Panc1 (cell line): ENCODE measurements around the gene RAP1GDS1. TPM values are rescaled to one million over a fixed set of nuclear protein-coding genes. Genes with fewer than 3 reads are reported as not detected.

Experiments used
- ATAC-seq: fragments of 200-7000 bp; cut with Tn5 transposase; 2 replicates; pipeline ENCODE4 v1.9.1; 2020; ENCODE audit warnings: mild to moderate bottlenecking, moderate library complexity
- Bru-seq: library from RNA; stranded (reverse); fragments of 400-500 nt; gene quantifications from one replicate; lab custom pipeline; 2021; lab: Mats Ljungman, UMichigan
- BruChase-seq, 2 experiments: library from RNA; stranded (reverse); fragments of 400-500 nt; gene quantifications; one replicate each; lab custom pipeline; 2021; lab: Mats Ljungman, UMichigan
- BruUV-seq: library from RNA; stranded (reverse); fragments of 400-500 nt; replicated peaks from 2 replicates; lab custom pipeline; 2021; lab: Mats Ljungman, UMichigan
- CTCF ChIA-PET: fragments of 300-600 bp; sonication (Branson Sonifier 250); formaldehyde crosslinking; loops from one replicate; lab custom pipeline; 2022; ENCODE audit warnings: antibody characterized with exemption; lab: Charles Lee
- POLR2A ChIA-PET: fragments of 300-600 bp; sonication (Branson Sonifier 250); formaldehyde crosslinking; loops from one replicate; lab custom pipeline; 2022; ENCODE audit warnings: antibody characterized with exemption; lab: Charles Lee
- DNase-seq: peaks from one replicate; pipeline ENCODE4 v3.0.0-alpha.2; 2010; ENCODE audit warnings: low read depth, low spot score
- H3K27ac ChIP-seq: 2 replicates; pipeline ENCODE4 v1.5.1; 2011; ENCODE audit warnings: mild to moderate bottlenecking, low read length, inconsistent platforms
- H3K27me3 ChIP-seq: fragments of 200-500 bp; sonication (Bioruptor generic); 2 replicates; pipeline ENCODE4 v1.6.0; 2014; ENCODE audit warnings: low read length, inconsistent platforms; ENCODE audit not compliant: control insufficient read depth, insufficient read depth
- H3K36me3 ChIP-seq: fragments of 200-500 bp; sonication (Bioruptor generic); 2 replicates; pipeline ENCODE4 v1.5.1; 2014; ENCODE audit warnings: inconsistent platforms, mild to moderate bottlenecking, low read length, moderate library complexity; ENCODE audit not compliant: control insufficient read depth, insufficient read depth
- H3K4me1 ChIP-seq: 2 replicates; pipeline ENCODE4 v1.5.1; 2011; ENCODE audit warnings: inconsistent platforms, mild to moderate bottlenecking, low read length, moderate library complexity; ENCODE audit not compliant: control insufficient read depth, insufficient read depth
- H3K4me3 ChIP-seq, 2 experiments: 2 replicates each; pipeline ENCODE4 v1.5.1; 2011 to 2012; ENCODE audit warnings: low read depth in 2 of 2, low read length in 2 of 2, mild to moderate bottlenecking in 2 of 2, inconsistent platforms in 1 of 2, moderate library complexity in 1 of 2
- H3K9me3 ChIP-seq: fragments of 200-500 bp; sonication (Bioruptor generic); 2 replicates; pipeline ENCODE4 v1.5.1; 2014; ENCODE audit warnings: low read depth, mild to moderate bottlenecking, inconsistent platforms, low read length, moderate library complexity; ENCODE audit not compliant: control insufficient read depth, insufficient read depth
- CTCF ChIP-seq: fragments of 450-650 bp; IDR thresholded peaks from 2 replicates; pipeline ENCODE4 v1.5.1; 2017; ENCODE audit warnings: mild to moderate bottlenecking
- POLR2AphosphoS5 ChIP-seq: IDR thresholded peaks from 2 replicates; pipeline ENCODE4 v1.6.1; 2012; ENCODE audit warnings: mild to moderate bottlenecking, low read depth, low read length, moderate library complexity
- REST ChIP-seq, 2 experiments: IDR thresholded peaks; 2 replicates each; pipeline ENCODE4 v1.6.1; 2011 to 2012; ENCODE audit warnings: low read depth in 2 of 2, control low read depth in 1 of 2, low read length in 1 of 2, mild to moderate bottlenecking in 1 of 2, moderate library complexity in 1 of 2; ENCODE audit not compliant: insufficient read depth in 1 of 2
- SIN3A ChIP-seq: IDR thresholded peaks from 2 replicates; pipeline ENCODE4 v1.6.1; 2012; ENCODE audit warnings: low read depth, mild to moderate bottlenecking, low read length, moderate library complexity, borderline replicate concordance; ENCODE audit not compliant: insufficient read depth
- TCF7L2 ChIP-seq: IDR thresholded peaks from 2 replicates; pipeline ENCODE4 v1.6.1; 2011; ENCODE audit warnings: mild to moderate bottlenecking, low read depth, low read length, inconsistent platforms
- in situ Hi-C: cut with HindIII; loops from 2 replicates; pipeline ENCODE4 v1.10.0; 2016; ENCODE audit warnings: low sequenced_read_pairs, low pct_unique_long_range_greater_than_20kb
- intact Hi-C: fragments of 100-400 bp; cut with micrococcal nuclease; formaldehyde crosslinking; loops from one replicate; pipeline ENCODE4 v1.10.0; 2022; ENCODE audit not compliant: unreplicated experiment
- long read RNA-seq: library from polyadenylated mRNA; unstranded; transcript quantifications from one replicate; pipeline ENCODE4 v2.0.0, GENCODE V29; 2021; ENCODE audit not compliant: unreplicated experiment
- polyA plus RNA-seq: library from polyadenylated mRNA; unstranded; fragments of >200 nt; gene quantifications from one replicate; pipeline ENCODE4 v1.2.1, GENCODE V29; 2012; ENCODE audit warnings: missing spikeins; ENCODE audit not compliant: insufficient read length
- total RNA-seq: library from RNA; stranded (reverse); gene quantifications from one replicate; pipeline ENCODE4 v1.2.1, GENCODE V29; 2021; ENCODE audit not compliant: unreplicated experiment

The RAP1GDS1 gene
- 39.7 TPM for total RNA-seq
- 25.1 TPM for polyA plus RNA-seq
- Bru-seq, nascent RNA, result percentile 78 among the genes with signal in this experiment
- BruChase-seq, experiment 1, labeled RNA remaining after a 2-hour chase, result percentile 66 among the genes with signal in this experiment
- BruChase-seq, experiment 2, labeled RNA remaining after a 6-hour chase, result percentile 65 among the genes with signal in this experiment
- long read RNA-seq, transcript RAP1GDS1-202 (15 exons, 2,092 nt), result minor isoform, 23 of 91 reads
- long read RNA-seq, transcript RAP1GDS1-203 (14 exons, 2,085 nt), result minor isoform, 5 of 91 reads
- long read RNA-seq, transcript RAP1GDS1-205 (15 exons, 3,681 nt), result major isoform, 28 of 91 reads
- long read RNA-seq, partial matches to known transcripts, result 3 of 91 reads
- long read RNA-seq, other reads (novel, unspliced or antisense), result 19 of 91 reads

- intact Hi-C loops (no loop called here), in situ Hi-C loops (no loop called here)
- H3K36me3 ChIP-seq, result no peaks in the 10 kb centered on the region
- H3K9me3 ChIP-seq, result no peaks in the 10 kb centered on the region
- H3K27ac ChIP-seq, result peak within 1 kb of the TSS; percentile 89
- peak within 1 kb of the TSS; percentile 74 to 93 for H3K4me3 ChIP-seq
- POLR2A ChIA-PET, result interaction anchor here (1.7 kb wide), 1 partner anchor 10 kb away, joined by 6 read pairs; no protein-coding TSS in a partner anchor
- no peaks in the 10 kb centered on the region for H3K27me3 ChIP-seq
- DNase-seq (peak; percentile 61), ATAC-seq (peak; percentile 96)
- peaks cover 8% of the 10 kb centered on the region; the same call in 1 of the 2 replicates for H3K4me1 ChIP-seq
- TF ChIP-seq REST (IDR thresholded peaks at IDR 0.05; ENCODE audit: insufficient read depth in 1 of 2, low read depth in 2 of 2, low read length in 1 of 2) (no peak), TCF7L2 (peak; percentile 12; the same call in 1 of the 2 replicates), SIN3A (peak; percentile 62; the same call in 1 of the 2 replicates), POLR2AphosphoS5 (peak; percentile 91)
- BruUV-seq, result no TSS peak
- CTCF ChIA-PET, result interaction anchor here (0.6 kb wide), 1 partner anchor 19 kb away, joined by 3 read pairs; no protein-coding TSS in a partner anchor
Measured at GRCh38 chr4:98260579-98261404, at the start of gene RAP1GDS1. Gene RAP1GDS1, plus strand, starts transcription at chr4:98261384. Its CDS starts 182 bp downstream, at chr4:98261566.

GRCh38 chr4:98222306-98222705, 38.9 kb upstream of the RAP1GDS1 start:
- Histone ChIP-seq H3K27me3 (no peaks in the 10 kb centered on the region), H3K9me3 (no peaks in the 10 kb centered on the region), H3K4me1 (no peaks in the 10 kb centered on the region), H3K27ac (no peak overlapping the region), H3K4me3 (no peak overlapping the region), H3K36me3 (no peaks in the 10 kb centered on the region)
- TF ChIP-seq TCF7L2, result no peak
- no peak for TF ChIP-seq REST (IDR thresholded peaks at IDR 0.05; ENCODE audit: insufficient read depth in 1 of 2, low read depth in 2 of 2, low read length in 1 of 2)
- no peak for TF ChIP-seq POLR2AphosphoS5
- no peak for TF ChIP-seq CTCF
- no peak for TF ChIP-seq SIN3A
- in situ Hi-C loops (no loop called here), intact Hi-C loops (no loop called here)
- BruUV-seq, result no TSS peak
- ATAC-seq, result no peak
- ChIA-PET CTCF (no interaction called here), POLR2A (no interaction called here)
- no peak for DNase-seq
